K562 (cell line): ENCODE results near the gene ANOS1. TPM values are rescaled to one million over a fixed set of nuclear protein-coding genes. Genes with fewer than 3 reads are reported as not detected.

Experiments
- ATAC-seq: fragments of 200-7000 bp; cut with Tn5 transposase; 3 replicates; pipeline ENCODE4 v1.9.1; 2020; ENCODE audit warnings: moderate library complexity
- BruUV-seq: library from RNA; stranded (reverse); fragments of 400-500 nt; replicated peaks from 2 replicates; lab custom pipeline; 2021; lab: Mats Ljungman, UMichigan
- CTCF ChIA-PET: fragments of 300-600 bp; formaldehyde crosslinking; extraction: SDS; loops from one replicate; lab custom pipeline; 2021; ENCODE audit warnings: low intra/inter-chr PET ratio; lab: Yijun Ruan, JAX
- POLR2A ChIA-PET: fragments of 300-600, 350-650 bp; sonication (Branson Sonifier 250); formaldehyde crosslinking; extraction: SDS; loops from one replicate; lab custom pipeline; 2021; ENCODE audit warnings: antibody characterized with exemption, inconsistent platforms; lab: Yijun Ruan, JAX
- DNase-seq, 4 experiments: peaks; one replicate each; pipeline versions ENCODE4 v3.0.0 to v3.0.0-alpha.2; 2011 to 2018; ENCODE audit warnings: low spot score in 3 of 4, mixed read lengths in 3 of 4; ENCODE audit errors: extremely low read depth in 1 of 4
- FAIRE-seq: peaks from 2 replicates; lab custom pipeline; 2011; peaks lifted over from hg19 to GRCh38; lab: Jason Lieb, UNC
- H2AFZ ChIP-seq: 2 replicates; pipeline ENCODE4 v1.6.0; 2011; ENCODE audit warnings: low read depth, low read length, control low read depth, inconsistent platforms
- H3K27ac ChIP-seq: fragments of 200-600 bp; 3 replicates; pipeline ENCODE4 v1.8.0; 2011; ENCODE audit warnings: low read depth, mild to moderate bottlenecking, control low read depth, inconsistent platforms, low read length, moderate library complexity, mixed read lengths; ENCODE audit errors: extremely low read depth
- H3K27me3 ChIP-seq, 2 experiments: fragments of 300-600 bp in 1 of 2; 2 replicates in 1 of 2; 3 replicates in 1 of 2; pipeline versions ENCODE4 v1.6.0 to v1.8.0; 2011; ENCODE audit warnings: inconsistent platforms in 2 of 2, low read length in 2 of 2, mild to moderate bottlenecking in 1 of 2, mixed read lengths in 1 of 2, moderate library complexity in 1 of 2; ENCODE audit not compliant: control insufficient read depth in 2 of 2, insufficient read depth in 2 of 2
- H3K36me3 ChIP-seq: fragments of 300-600 bp; 3 replicates; pipeline ENCODE4 v1.8.0; 2011; ENCODE audit warnings: mild to moderate bottlenecking, low read length, inconsistent platforms; ENCODE audit not compliant: control insufficient read depth, insufficient read depth
- H3K4me1 ChIP-seq, 2 experiments: fragments of 200-600 bp in 1 of 2; replicated peaks in 1 of 2; 2 replicates in 1 of 2; 3 replicates in 1 of 2; pipeline versions ENCODE4 v1.5.1 to v1.8.0; 2011; ENCODE audit warnings: inconsistent platforms in 2 of 2, low read length in 2 of 2, mild to moderate bottlenecking in 1 of 2, mixed read lengths in 1 of 2, moderate library complexity in 1 of 2; ENCODE audit not compliant: control insufficient read depth in 2 of 2, insufficient read depth in 2 of 2
- H3K4me2 ChIP-seq: 2 replicates; pipeline ENCODE4 v1.6.1; 2011; ENCODE audit warnings: low read length, control low read depth, inconsistent platforms, mixed read lengths; ENCODE audit not compliant: insufficient read depth
- H3K4me3 ChIP-seq: fragments of 200-600 bp; sonication (generic), shearing (Covaris generic); 2 replicates; pipeline ENCODE4 v1.5.1; 2016; ENCODE audit warnings: control low read depth, inconsistent platforms
- H3K79me2 ChIP-seq: fragments of 200-600 bp; 3 replicates; pipeline ENCODE4 v1.8.0; 2011; ENCODE audit warnings: low read length, inconsistent platforms; ENCODE audit not compliant: control insufficient read depth, insufficient read depth
- H3K9ac ChIP-seq, 2 experiments: 2 replicates each; pipeline versions ENCODE4 v1.6.0 to v1.6.1; 2011; ENCODE audit warnings: low read depth in 2 of 2, low read length in 2 of 2, control low read depth in 1 of 2, inconsistent platforms in 1 of 2, mild to moderate bottlenecking in 1 of 2, mixed read lengths in 1 of 2; ENCODE audit not compliant: insufficient read depth in 1 of 2
- H3K9me1 ChIP-seq: one replicate; pipeline ENCODE4 v1.6.0; 2011; ENCODE audit warnings: inconsistent platforms, mild to moderate bottlenecking, low read length, moderate library complexity; ENCODE audit not compliant: control insufficient read depth, insufficient read depth
- H3K9me3 ChIP-seq: replicated peaks from 2 replicates; pipeline ENCODE4 v1.5.1; 2011; ENCODE audit warnings: low read depth, low read length, inconsistent platforms; ENCODE audit not compliant: control insufficient read depth, insufficient read depth
- H4K20me1 ChIP-seq: replicated peaks from 2 replicates; pipeline ENCODE4 v1.6.1; 2011; ENCODE audit warnings: low read length, inconsistent platforms, mixed read lengths; ENCODE audit not compliant: control insufficient read depth, insufficient read depth
- EHMT2 ChIP-seq: fragments of 450-650 bp; IDR thresholded peaks from 2 replicates; pipeline ENCODE4 v1.6.1; 2018; ENCODE audit warnings: antibody characterized with exemption
- IRF9 ChIP-seq: fragments of 450-650 bp; IDR thresholded peaks from 2 replicates; pipeline ENCODE4 v1.6.1; 2016; ENCODE audit warnings: missing biosample characterization, missing genetic modification characterization
- KAT2B ChIP-seq: IDR thresholded peaks from one replicate; pipeline ENCODE4 v1.6.1; 2012; ENCODE audit warnings: low read depth, mild to moderate bottlenecking, control low read depth, inconsistent platforms, low read length, moderate library complexity
- SMARCB1 ChIP-seq: IDR thresholded peaks from 2 replicates; pipeline ENCODE4 v1.6.1; 2011; ENCODE audit warnings: improper control_type of control experiment, low read depth; ENCODE audit not compliant: insufficient read length
- TGIF2 ChIP-seq: sonication (generic); formaldehyde crosslinking; IDR thresholded peaks from 2 replicates; pipeline ENCODE4 v1.8.1; 2022; ENCODE audit warnings: mild to moderate bottlenecking, missing genetic modification reagents, moderate library complexity
- THRAP3 ChIP-seq: fragments of 450-650 bp; IDR thresholded peaks from 2 replicates; pipeline ENCODE4 v1.6.1; 2016; ENCODE audit warnings: mild to moderate bottlenecking, inconsistent platforms, borderline replicate concordance
- ZHX1 ChIP-seq: fragments of 150-350 bp; conservative IDR thresholded peaks from 2 replicates; pipeline ENCODE4 v1.6.1; 2014; ENCODE audit warnings: low read length
- ZNF24 ChIP-seq: fragments of 450-650 bp; IDR thresholded peaks from 2 replicates; pipeline ENCODE4 v1.6.1; 2016
- WGBS: fragments of 100-300 bp; shearing (Covaris generic); methylation state at CpG from one replicate; pipeline ENCODE4 v1.1.6; 2016; ENCODE audit warnings: low coverage, mixed read lengths; ENCODE audit not compliant: insufficient coverage; ENCODE audit errors: missing lambda C conversion rate; 5-methylcytosine and 5-hydroxymethylcytosine counted together
- in situ Hi-C: fragments of 300-500 bp; cut with MboI; formaldehyde crosslinking; loops from 4 replicates; pipeline ENCODE4 v1.15.0; 2018; ENCODE audit warnings: inconsistent platforms, mixed read lengths
- intact Hi-C: fragments of 100-400 bp; cut with micrococcal nuclease; formaldehyde crosslinking; loops from 2 replicates; pipeline ENCODE4 v1.14.2; 2022
- polyA plus RNA-seq, 8 experiments: library from polyadenylated mRNA; depleted of rRNA in 4 of 8; stranded (reverse) in 5 of 8; unstranded in 3 of 8; fragments of >200 nt; fragmentation: Nextera tagmentation in 2 of 8; fragmentation: Illumina TruSeq in 1 of 8; extraction: Ambion mirVana in 2 of 8; extraction: Trizol in 1 of 8; gene quantifications; 2 replicates each; pipeline versions ENCODE4 v1.2.1 to v1.2.3, GENCODE V29; 2011 to 2014; ENCODE audit warnings: inconsistent platforms in 1 of 8, missing spikeins in 1 of 8
- total RNA-seq, 7 experiments: library from RNA; depleted of rRNA in 6 of 7; stranded (reverse); fragments of >200 nt in 6 of 7; fragmentation: Illumina TruSeq in 2 of 7; extraction: Trizol in 2 of 7; gene quantifications; 2 replicates each; pipeline versions ENCODE4 v1.2.1 to v1.2.3, GENCODE V29; 2011 to 2021; ENCODE audit warnings: low replicate concordance in 1 of 7

Gene ANOS1
- total and polyA plus RNA-seq, 9 of the 15 experiments (the other 6 are each of a cell fraction or from before 2014, with no cell fraction given): 0.04 TPM; not detected in 8

GRCh38 chrX:8565729-8566128 lies 166.2 kb downstream of the ANOS1 start:
- ATAC-seq: no peak

More at GRCh38 chrX:8565729-8566128, 166.2 kb downstream of the ANOS1 start:
- no peak for FAIRE-seq
- no peak for DNase-seq
- in situ Hi-C loops: no loop called here
- POLR2A ChIA-PET: no interaction called here
- Histone ChIP-seq H3K9ac (no peak overlapping the region), H3K27ac (no peak overlapping the region), H3K4me1 (no peaks in the 10 kb centered on the region), H3K9me1 (no peaks in the 10 kb centered on the region), H3K36me3 (no peaks in the 10 kb centered on the region), H3K9me3 (no peaks in the 10 kb centered on the region), H3K79me2 (no peaks in the 10 kb centered on the region), H3K4me2 (no peak overlapping the region), H3K27me3 (no peaks in the 10 kb centered on the region), H4K20me1 (no peaks in the 10 kb centered on the region), H2AFZ (no peak overlapping the region), H3K4me3 (no peak overlapping the region)
- CTCF ChIA-PET: no interaction called here
- no TSS peak for BruUV-seq
- intact Hi-C loops: no loop called here
- WGBS: 2% methylated on average over 7 of the region's 8 CpGs
- TF ChIP-seq THRAP3 (no peak), SMARCB1 (no peak), IRF9 (no peak), TGIF2 (CRISPR knock-in tag) (no peak), EHMT2 (no peak), ZNF24 (no peak), KAT2B (no peak), ZHX1 (no peak)
